ENCODE data around the gene SVBP. TPM values are rescaled to one million over a fixed set of nuclear protein-coding genes. Genes with fewer than 3 reads are reported as not detected.

The SVBP gene
- total RNA-seq, 1 donor = 17.3 TPM

DNA sequence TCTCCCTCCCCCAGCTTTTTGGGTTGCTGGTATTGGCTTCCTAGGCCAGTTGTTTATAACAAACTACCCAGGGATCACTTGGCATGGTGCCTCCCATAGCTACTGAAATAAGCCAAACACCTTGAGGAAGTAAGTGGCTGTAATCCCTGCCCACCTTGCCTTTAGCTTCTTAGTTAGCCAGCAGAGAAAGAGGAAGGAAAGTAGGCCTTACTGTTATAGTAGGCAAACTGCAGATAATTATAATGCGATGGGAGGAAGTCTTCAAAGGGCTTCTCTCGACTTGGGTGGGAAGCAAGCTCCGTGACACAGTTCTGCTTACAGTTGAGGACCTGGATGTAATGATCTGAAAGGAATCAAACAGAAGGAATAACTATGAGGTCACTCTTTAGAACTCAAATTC, 58.6 kb downstream of the SVBP start:
- DNase-seq (ENCODE audit: low read depth) = no peak

GRCh38 chr1:42757892-42758275, 59.3 kb downstream of the SVBP start:
- H3K4me3 ChIP-seq (ENCODE audit: low read depth, low read length) = no peak overlapping the region
- TF ChIP-seq CTCF (IDR thresholded peaks at IDR 0.05; ENCODE audit: insufficient read depth, low read depth, low read length) = no peak
- DNase-seq (ENCODE audit: low read depth) = no peak

More for the DNA sequence above, 58.6 kb downstream of the SVBP start:
- no peak overlapping the region for H3K4me3 ChIP-seq (ENCODE audit: low read depth, low read length)
- TF ChIP-seq CTCF (IDR thresholded peaks at IDR 0.05; ENCODE audit: insufficient read depth, low read depth, low read length) = no peak

Other genes with a start within 250 kb of the SVBP start
- gene PPIH, start 159.0 kb downstream of the SVBP start, total RNA-seq = 16.0 and 20.9 TPM in 2 replicates
- gene YBX1, start 135.0 kb downstream of the SVBP start, total RNA-seq = 557 and 578 TPM in 2 replicates
- gene CLDN19, start 77.2 kb downstream of the SVBP start, total RNA-seq = not detected in 2 replicates
- 188 and 212 TPM in 2 replicates for gene P3H1, start 50.4 kb downstream of the SVBP start, total RNA-seq
- 3.2 and 5.2 TPM in 2 replicates for gene C1orf50, start 50.1 kb downstream of the SVBP start, total RNA-seq
- under 0.01 TPM in 2 replicates for gene TMEM269, start 32.4 kb downstream of the SVBP start, total RNA-seq
- gene ERMAP, start 275 bp downstream of the SVBP start, total RNA-seq = 14.2 and 14.8 TPM in 2 replicates
- 6.4 and 11.2 TPM in 2 replicates for gene ZNF691, start 29.2 kb upstream of the SVBP start, total RNA-seq
- 90.8 and 118 TPM in 2 replicates for gene SLC2A1, start 141.5 kb upstream of the SVBP start, total RNA-seq

Data from fibroblast of villous mesenchyme (primary cell).